Adrenal gland (tissue), 12 donors: ENCODE results near the gene SEMA5A. TPM values are rescaled to one million over a fixed set of nuclear protein-coding genes. Genes with fewer than 3 reads are reported as not detected.
A peak's percentile ranks its signal among the peaks of the same experiment; 100 is the strongest.

Experiments
- DNase-seq, 7 donors: peaks; one replicate each; pipeline ENCODE4 v3.0.0-alpha.2; 2019 to 2020
- H3K27ac ChIP-seq, 5 donors: fragments of 200-600 bp; sonication (generic) in 4 of 5; 1 replicate in 3 of 5; 2 replicates in 2 of 5; pipeline versions ENCODE4 v1.5.1 to v1.8.0; 2016 to 2020; ENCODE audit warnings: mild to moderate bottlenecking in 1 of 5
- H3K27me3 ChIP-seq: fragments of 200-600 bp; 2 replicates; pipeline ENCODE4 v1.8.0; 2021
- H3K36me3 ChIP-seq, 2 donors: fragments of 200-600 bp; replicated peaks in 1 of 2; 1 replicate in 1 of 2; 2 replicates in 1 of 2; pipeline versions ENCODE4 v1.5.1 to v1.8.0; 2018 to 2022
- H3K4me1 ChIP-seq, 2 donors: fragments of 200-600 bp; replicated peaks in 1 of 2; 1 replicate in 1 of 2; 2 replicates in 1 of 2; pipeline versions ENCODE4 v1.5.1 to v1.8.0; 2018 to 2021
- H3K4me3 ChIP-seq, 4 donors: fragments of 200-600 bp; sonication (generic) in 3 of 4; one replicate each; pipeline ENCODE4 v1.5.1; 2016 to 2018
- H3K9me3 ChIP-seq, 3 donors: fragments of 200-600 bp; sonication (generic) in 1 of 3; replicated peaks in 1 of 3; 1 replicate in 2 of 3; 2 replicates in 1 of 3; pipeline versions ENCODE4 v1.5.1 to v1.8.0; 2016 to 2021
- POLR2A ChIP-seq, 2 donors: fragments of 450-650 bp; IDR thresholded peaks; one replicate each; pipeline ENCODE4 v1.6.1; 2017; ENCODE audit warnings: antibody characterized with exemption in 2 of 2, mild to moderate bottlenecking in 2 of 2, moderate library complexity in 1 of 2
- WGBS, 4 donors: extraction: QIAGEN DNeasy Blood & Tissue Kit in 2 of 4; methylation state at CpG; one replicate each; pipeline versions ENCODE4 v1.1.5 to v1.1.7; 2013 to 2017; 5-methylcytosine and 5-hydroxymethylcytosine counted together
- intact Hi-C, 2 donors: fragments of 100-400 bp; cut with DNase I; formaldehyde crosslinking; loops; one replicate each; pipeline versions ENCODE4 v1.14.1 to v1.15.0; 2022 to 2023
- polyA plus RNA-seq, 3 donors: library from polyadenylated mRNA; stranded (reverse); fragments of 200-250 nt in 2 of 3; fragments of 350-450 nt in 1 of 3; fragmentation: Illumina TruSeq in 1 of 3; extraction: RNeasy Lipid Tissue Mini Kit (QIAGEN cat#74804) in 1 of 3; gene quantifications; one replicate each; pipeline ENCODE4 v1.2.3, GENCODE V29; 2013 to 2014
- total RNA-seq, 9 donors: library from RNA; depleted of rRNA in 4 of 9; stranded (reverse); fragments of >200 nt in 4 of 9; fragments of 120-200 nt in 1 of 9; fragmentation: NEBNext Ultra II Directional in 1 of 9; extraction: Animal tissue kit (Norgen Biotek cat#: 25700) in 1 of 9; gene quantifications; one replicate each; pipeline versions ENCODE4 v1.1.0 to v1.2.4, GENCODE V29; 2013 to 2023
- TF ChIP-seq, protein P1 (sequence below), 6 experiments: fragments of 450-650 bp in 4 of 6; fragments of 200-600 bp in 2 of 6; sonication (generic) in 1 of 6; IDR thresholded peaks; 1 replicate in 5 of 6; 2 replicates in 1 of 6; pipeline versions ENCODE4 v1.5.1 to v1.8.0; 2016 to 2021; ENCODE audit warnings: antibody characterized with exemption in 6 of 6, mild to moderate bottlenecking in 2 of 6, moderate library complexity in 1 of 6
- donor health status: healthy with polysubstance abuse.
- donor health status: Bipolar disorder and iron deficiency.
- donor health status: DM: yes; HTN: yes; CAD: no.
- donor health status: DM: no; HTN: no; CAD: no.
- donor health status: DM: no; HTN: no; CAD: no.
- donor health status: DM: yes; HTN: yes; CAD: no.

SEMA5A gene
- total and polyA plus RNA-seq, 12 donors, result 0.40 to 6.0 (median 2.6) TPM

DNA sequence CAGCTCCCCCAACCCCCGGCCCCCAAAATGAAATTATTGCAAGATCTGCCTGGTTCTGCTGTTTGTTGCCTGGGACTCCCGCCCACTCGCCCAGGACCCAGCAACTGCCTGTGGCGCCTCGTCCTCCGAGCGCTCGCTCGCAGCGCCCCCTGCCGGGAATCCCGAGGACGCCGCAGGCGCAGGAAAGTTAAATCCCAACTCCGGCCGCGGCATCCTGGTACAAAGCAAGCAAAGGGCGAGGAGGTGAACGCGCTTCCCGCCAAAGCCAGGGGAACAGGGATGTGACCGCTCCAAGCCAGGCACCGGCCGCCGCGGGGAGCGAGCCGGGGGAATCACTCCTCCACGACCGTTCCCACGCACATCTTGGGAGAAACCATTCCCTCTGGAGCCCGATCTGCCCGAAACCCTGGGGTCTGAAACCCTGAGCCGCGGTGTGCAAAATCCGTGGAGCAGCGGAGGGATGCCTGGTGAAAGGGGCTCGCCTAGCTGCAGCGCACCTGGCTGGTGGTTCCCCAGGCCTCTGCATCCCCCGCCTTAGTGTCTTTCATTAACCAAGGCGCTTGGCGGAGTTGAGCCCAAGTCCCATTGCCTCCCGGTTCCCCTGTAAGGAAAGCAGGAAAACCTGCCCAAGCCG, 1.3 kb downstream of the SEMA5A start:
- Histone ChIP-seq H3K36me3 (no peaks in the 10 kb centered on the region), H3K9me3 (no peaks in the 10 kb centered on the region), H3K27ac (peak overlapping the region in 1 of 5 donors; percentile 49), H3K27me3 (no peaks in the 10 kb centered on the region), H3K4me1 (peaks cover 13 to 23% of the 10 kb centered on the region in 2 donors), H3K4me3 (peak overlapping the region in 2 of 4 donors; percentile 3 to 86)
- TF ChIP-seq, protein P1, sequence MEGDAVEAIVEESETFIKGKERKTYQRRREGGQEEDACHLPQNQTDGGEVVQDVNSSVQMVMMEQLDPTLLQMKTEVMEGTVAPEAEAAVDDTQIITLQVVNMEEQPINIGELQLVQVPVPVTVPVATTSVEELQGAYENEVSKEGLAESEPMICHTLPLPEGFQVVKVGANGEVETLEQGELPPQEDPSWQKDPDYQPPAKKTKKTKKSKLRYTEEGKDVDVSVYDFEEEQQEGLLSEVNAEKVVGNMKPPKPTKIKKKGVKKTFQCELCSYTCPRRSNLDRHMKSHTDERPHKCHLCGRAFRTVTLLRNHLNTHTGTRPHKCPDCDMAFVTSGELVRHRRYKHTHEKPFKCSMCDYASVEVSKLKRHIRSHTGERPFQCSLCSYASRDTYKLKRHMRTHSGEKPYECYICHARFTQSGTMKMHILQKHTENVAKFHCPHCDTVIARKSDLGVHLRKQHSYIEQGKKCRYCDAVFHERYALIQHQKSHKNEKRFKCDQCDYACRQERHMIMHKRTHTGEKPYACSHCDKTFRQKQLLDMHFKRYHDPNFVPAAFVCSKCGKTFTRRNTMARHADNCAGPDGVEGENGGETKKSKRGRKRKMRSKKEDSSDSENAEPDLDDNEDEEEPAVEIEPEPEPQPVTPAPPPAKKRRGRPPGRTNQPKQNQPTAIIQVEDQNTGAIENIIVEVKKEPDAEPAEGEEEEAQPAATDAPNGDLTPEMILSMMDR (IDR thresholded peaks at IDR 0.05), result peak; percentile 58 to 94 (median 84)
- TF ChIP-seq POLR2A (IDR thresholded peaks at IDR 0.05), result no peak
- WGBS, 4 donors, result 0 to 2% (median 1%) methylated on average over 32 to 45 of the region's 45 CpGs
- peak; percentile 69 to 91 (median 76) for DNase-seq
- intact Hi-C loops, result loop anchor here (5.0 to 10.0 kb wide), 2 partner anchors 180 to 182 kb away; no protein-coding TSS in a partner anchor

- H3K4me3 ChIP-seq, result peak overlapping the region in 1 of 4 donors; percentile 86
- WGBS, 4 donors, result 18 to 22% (median 19%) methylated on average over 6 of the region's 6 CpGs
- peak overlapping the region in 1 of 5 donors; percentile 49 for H3K27ac ChIP-seq
- peaks cover 13 to 23% of the 10 kb centered on the region in 2 donors for H3K4me1 ChIP-seq
- no peaks in the 10 kb centered on the region for H3K36me3 ChIP-seq
- TF ChIP-seq POLR2A (IDR thresholded peaks at IDR 0.05), result no peak
- TF ChIP-seq, protein P1 (IDR thresholded peaks at IDR 0.05), result no peak
- intact Hi-C loops, result loop anchor here in 1 of 2 donors (10.0 kb wide), 1 partner anchor 179 kb away; no protein-coding TSS in a partner anchor
- H3K27me3 ChIP-seq, result no peaks in the 10 kb centered on the region
- no peaks in the 10 kb centered on the region for H3K9me3 ChIP-seq
- DNase-seq, result no peak
Measured at GRCh38 chr5:9544056-9544455, 1.8 kb downstream of the SEMA5A start.

DNA sequence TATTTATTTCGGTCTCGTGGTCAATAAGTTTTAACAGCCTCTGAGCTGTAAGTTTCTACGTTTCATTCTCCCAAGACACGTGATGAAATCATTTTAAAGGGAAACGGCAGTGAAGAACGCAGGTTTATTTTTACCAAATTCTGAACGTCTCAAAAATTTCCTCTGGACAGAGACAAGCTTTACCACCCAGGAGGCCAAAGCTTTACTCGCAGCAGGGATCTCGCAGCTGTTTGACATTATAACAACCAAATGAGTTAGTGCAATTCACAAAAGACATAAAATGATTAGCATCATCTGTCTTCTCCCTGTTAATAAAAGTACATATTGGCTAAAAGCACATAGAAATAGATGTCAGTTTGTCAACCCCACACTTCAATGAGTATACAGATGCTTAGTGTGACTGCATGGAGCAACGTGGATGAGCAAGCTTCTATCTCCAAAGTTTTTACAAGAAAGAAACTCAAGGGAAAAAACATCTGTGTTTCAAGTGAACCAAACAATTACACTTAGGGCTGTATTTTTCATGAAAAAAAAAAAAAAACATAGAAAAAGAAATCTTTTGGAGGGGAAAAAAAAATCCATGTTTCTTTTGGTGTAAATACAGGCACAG, 2.5 kb downstream of the SEMA5A start:
- DNase-seq, result no peak
- TF ChIP-seq, protein P1 (IDR thresholded peaks at IDR 0.05), result no peak
- no peak for TF ChIP-seq POLR2A (IDR thresholded peaks at IDR 0.05)
- Histone ChIP-seq H3K27ac (peak overlapping the region in 1 of 5 donors; percentile 34), H3K27me3 (no peaks in the 10 kb centered on the region), H3K4me1 (peaks cover 13 to 23% of the 10 kb centered on the region in 2 donors), H3K4me3 (no peak overlapping the region), H3K9me3 (no peaks in the 10 kb centered on the region), H3K36me3 (no peaks in the 10 kb centered on the region)
- intact Hi-C loops, result loop anchor here in 1 of 2 donors (10.0 kb wide), 1 partner anchor 179 kb away; no protein-coding TSS in a partner anchor
- 56 to 72% (median 67%) methylated on average over 10 of the region's 10 CpGs for WGBS, 4 donors

- intact Hi-C loops, result loop anchor here in 1 of 2 donors (10.0 kb wide), 1 partner anchor 176 kb away; no protein-coding TSS in a partner anchor
- no peak overlapping the region for H3K4me3 ChIP-seq
- H3K27me3 ChIP-seq, result no peaks in the 10 kb centered on the region
- peaks cover 13 to 16% of the 10 kb centered on the region in 2 donors for H3K4me1 ChIP-seq
- DNase-seq, result no peak
- WGBS, 4 donors, result 41 to 50% (median 45%) methylated on average over 7 of the region's 7 CpGs
- H3K36me3 ChIP-seq, result no peaks in the 10 kb centered on the region
- TF ChIP-seq, protein P1 (IDR thresholded peaks at IDR 0.05), result no peak
- H3K27ac ChIP-seq, result peak overlapping the region in 1 of 5 donors; percentile 22
- no peaks in the 10 kb centered on the region for H3K9me3 ChIP-seq
Measured at GRCh38 chr5:9540791-9541190, 5.1 kb downstream of the SEMA5A start.
